ENCODE data around the gene CAND1.

The CAND1 gene

GRCh38 chr12:67237231-67237630 lies 31.9 kb upstream of the CAND1 start:
- TF ChIP-seq TAF1 (IDR thresholded peaks at IDR 0.05; ENCODE audit: borderline replicate concordance, insufficient read depth, low read length), result no peak

DNA sequence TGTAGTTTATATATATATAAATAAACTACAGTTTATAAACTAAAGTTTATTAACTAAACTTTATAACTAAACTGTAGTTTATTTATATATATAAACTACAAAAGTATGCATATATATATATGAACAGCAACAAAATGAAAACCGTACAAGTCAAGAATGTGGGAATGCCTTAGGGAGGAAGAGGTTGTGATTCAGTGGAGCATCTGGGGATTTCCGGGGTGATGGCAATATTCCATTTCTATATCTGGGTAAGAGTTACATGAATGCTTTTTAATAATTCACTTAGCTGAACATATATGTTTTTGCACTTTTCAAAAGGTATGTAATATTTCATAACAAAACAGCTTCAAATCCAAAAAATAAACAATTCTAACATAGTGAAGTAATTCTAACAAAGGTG lies 30.1 kb upstream of the CAND1 start:
- no peak for TF ChIP-seq POLR2AphosphoS5 (IDR thresholded peaks at IDR 0.05; ENCODE audit: low read depth, low read length)
- TF ChIP-seq TAF1 (IDR thresholded peaks at IDR 0.05; ENCODE audit: borderline replicate concordance, insufficient read depth, low read length), result no peak
- no peak for TF ChIP-seq FOXP2 (optimal IDR thresholded peaks at IDR 0.05; ENCODE audit: borderline replicate concordance, extremely low read depth, extremely low read length, insufficient read depth)
- TF ChIP-seq, protein P1, sequence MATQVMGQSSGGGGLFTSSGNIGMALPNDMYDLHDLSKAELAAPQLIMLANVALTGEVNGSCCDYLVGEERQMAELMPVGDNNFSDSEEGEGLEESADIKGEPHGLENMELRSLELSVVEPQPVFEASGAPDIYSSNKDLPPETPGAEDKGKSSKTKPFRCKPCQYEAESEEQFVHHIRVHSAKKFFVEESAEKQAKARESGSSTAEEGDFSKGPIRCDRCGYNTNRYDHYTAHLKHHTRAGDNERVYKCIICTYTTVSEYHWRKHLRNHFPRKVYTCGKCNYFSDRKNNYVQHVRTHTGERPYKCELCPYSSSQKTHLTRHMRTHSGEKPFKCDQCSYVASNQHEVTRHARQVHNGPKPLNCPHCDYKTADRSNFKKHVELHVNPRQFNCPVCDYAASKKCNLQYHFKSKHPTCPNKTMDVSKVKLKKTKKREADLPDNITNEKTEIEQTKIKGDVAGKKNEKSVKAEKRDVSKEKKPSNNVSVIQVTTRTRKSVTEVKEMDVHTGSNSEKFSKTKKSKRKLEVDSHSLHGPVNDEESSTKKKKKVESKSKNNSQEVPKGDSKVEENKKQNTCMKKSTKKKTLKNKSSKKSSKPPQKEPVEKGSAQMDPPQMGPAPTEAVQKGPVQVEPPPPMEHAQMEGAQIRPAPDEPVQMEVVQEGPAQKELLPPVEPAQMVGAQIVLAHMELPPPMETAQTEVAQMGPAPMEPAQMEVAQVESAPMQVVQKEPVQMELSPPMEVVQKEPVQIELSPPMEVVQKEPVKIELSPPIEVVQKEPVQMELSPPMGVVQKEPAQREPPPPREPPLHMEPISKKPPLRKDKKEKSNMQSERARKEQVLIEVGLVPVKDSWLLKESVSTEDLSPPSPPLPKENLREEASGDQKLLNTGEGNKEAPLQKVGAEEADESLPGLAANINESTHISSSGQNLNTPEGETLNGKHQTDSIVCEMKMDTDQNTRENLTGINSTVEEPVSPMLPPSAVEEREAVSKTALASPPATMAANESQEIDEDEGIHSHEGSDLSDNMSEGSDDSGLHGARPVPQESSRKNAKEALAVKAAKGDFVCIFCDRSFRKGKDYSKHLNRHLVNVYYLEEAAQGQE (IDR thresholded peaks at IDR 0.05; ENCODE audit: insufficient read depth in 1 of 2, low read depth in 2 of 2, low read length in 2 of 2), result no peak
- TF ChIP-seq SIN3A (IDR thresholded peaks at IDR 0.05; ENCODE audit: borderline replicate concordance, insufficient read depth, low read length), result no peak

GRCh38 chr12:67241482-67241881 lies 27.7 kb upstream of the CAND1 start:
- TF ChIP-seq FOXP2 (optimal IDR thresholded peaks at IDR 0.05; ENCODE audit: borderline replicate concordance, extremely low read depth, extremely low read length, insufficient read depth) (no peak), POLR2AphosphoS5 (IDR thresholded peaks at IDR 0.05; ENCODE audit: low read depth, low read length) (no peak), SIN3A (IDR thresholded peaks at IDR 0.05; ENCODE audit: borderline replicate concordance, insufficient read depth, low read length) (no peak)

GRCh38 chr12:67243260-67243659 lies 25.9 kb upstream of the CAND1 start:
- TF ChIP-seq FOXP2 (optimal IDR thresholded peaks at IDR 0.05; ENCODE audit: borderline replicate concordance, extremely low read depth, extremely low read length, insufficient read depth), result no peak
- no peak for TF ChIP-seq SIN3A (IDR thresholded peaks at IDR 0.05; ENCODE audit: borderline replicate concordance, insufficient read depth, low read length)
- TF ChIP-seq, protein P1 (IDR thresholded peaks at IDR 0.05; ENCODE audit: insufficient read depth in 1 of 2, low read depth in 2 of 2, low read length in 2 of 2), result no peak
- no peak for TF ChIP-seq TAF1 (IDR thresholded peaks at IDR 0.05; ENCODE audit: borderline replicate concordance, insufficient read depth, low read length)
- no peak for TF ChIP-seq POLR2AphosphoS5 (IDR thresholded peaks at IDR 0.05; ENCODE audit: low read depth, low read length)

- TF ChIP-seq TAF1 (IDR thresholded peaks at IDR 0.05; ENCODE audit: borderline replicate concordance, insufficient read depth, low read length), result no peak
- no peak for TF ChIP-seq POLR2AphosphoS5 (IDR thresholded peaks at IDR 0.05; ENCODE audit: low read depth, low read length)
- TF ChIP-seq SIN3A (IDR thresholded peaks at IDR 0.05; ENCODE audit: borderline replicate concordance, insufficient read depth, low read length), result no peak
- TF ChIP-seq, protein P1 (IDR thresholded peaks at IDR 0.05; ENCODE audit: insufficient read depth in 1 of 2, low read depth in 2 of 2, low read length in 2 of 2), result no peak
- TF ChIP-seq FOXP2 (optimal IDR thresholded peaks at IDR 0.05; ENCODE audit: borderline replicate concordance, extremely low read depth, extremely low read length, insufficient read depth), result no peak
Measured at GRCh38 chr12:67245571-67245970, 23.6 kb upstream of the CAND1 start.

DNA sequence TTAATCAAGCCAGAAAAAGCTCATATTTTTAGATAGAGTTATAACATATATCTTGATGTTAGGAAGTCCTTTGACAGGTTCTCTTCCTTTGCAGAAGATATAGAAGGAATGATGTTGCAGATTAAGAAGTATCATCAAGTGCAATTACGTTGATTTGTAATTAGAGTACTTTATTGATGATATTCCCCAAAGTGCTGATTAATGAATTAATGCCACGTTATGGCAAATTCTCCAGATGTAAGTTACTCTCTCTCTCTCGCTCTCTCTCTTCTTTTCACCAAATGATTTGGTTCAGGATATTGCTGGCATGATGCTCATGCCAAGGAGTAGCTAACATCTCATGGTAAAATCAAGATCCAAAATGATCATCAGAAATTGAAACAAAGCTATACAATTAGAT lies 18.1 kb upstream of the CAND1 start:
- no peak for TF ChIP-seq POLR2AphosphoS5 (IDR thresholded peaks at IDR 0.05; ENCODE audit: low read depth, low read length)
- no peak for TF ChIP-seq TAF1 (IDR thresholded peaks at IDR 0.05; ENCODE audit: borderline replicate concordance, insufficient read depth, low read length)
- TF ChIP-seq SIN3A (IDR thresholded peaks at IDR 0.05; ENCODE audit: borderline replicate concordance, insufficient read depth, low read length), result no peak
- no peak for TF ChIP-seq FOXP2 (optimal IDR thresholded peaks at IDR 0.05; ENCODE audit: borderline replicate concordance, extremely low read depth, extremely low read length, insufficient read depth)
- TF ChIP-seq, protein P1 (IDR thresholded peaks at IDR 0.05; ENCODE audit: insufficient read depth in 1 of 2, low read depth in 2 of 2, low read length in 2 of 2), result no peak

All from PFSK-1 (cell line).